OCI-LY1 (cell line): ENCODE measurements around the gene OR4D2.

ENCODE experiments used
- EZH2 ChIP-seq: fragments of 200-600 bp; sonication (generic), shearing (Covaris generic); IDR thresholded peaks from 2 replicates; pipeline ENCODE4 v1.8.0; 2017; ENCODE audit warnings: borderline replicate concordance, mixed run types, mild to moderate bottlenecking, antibody characterized with exemption, low read length, moderate library complexity, mixed read lengths
- TF ChIP-seq, protein P1 (sequence below): fragments of 200-600 bp; sonication (generic), shearing (Covaris generic); IDR thresholded peaks from 2 replicates; pipeline ENCODE4 v1.5.1; 2017; ENCODE audit warnings: mild to moderate bottlenecking, antibody characterized with exemption, low read length, moderate library complexity, mixed read lengths

DNA sequence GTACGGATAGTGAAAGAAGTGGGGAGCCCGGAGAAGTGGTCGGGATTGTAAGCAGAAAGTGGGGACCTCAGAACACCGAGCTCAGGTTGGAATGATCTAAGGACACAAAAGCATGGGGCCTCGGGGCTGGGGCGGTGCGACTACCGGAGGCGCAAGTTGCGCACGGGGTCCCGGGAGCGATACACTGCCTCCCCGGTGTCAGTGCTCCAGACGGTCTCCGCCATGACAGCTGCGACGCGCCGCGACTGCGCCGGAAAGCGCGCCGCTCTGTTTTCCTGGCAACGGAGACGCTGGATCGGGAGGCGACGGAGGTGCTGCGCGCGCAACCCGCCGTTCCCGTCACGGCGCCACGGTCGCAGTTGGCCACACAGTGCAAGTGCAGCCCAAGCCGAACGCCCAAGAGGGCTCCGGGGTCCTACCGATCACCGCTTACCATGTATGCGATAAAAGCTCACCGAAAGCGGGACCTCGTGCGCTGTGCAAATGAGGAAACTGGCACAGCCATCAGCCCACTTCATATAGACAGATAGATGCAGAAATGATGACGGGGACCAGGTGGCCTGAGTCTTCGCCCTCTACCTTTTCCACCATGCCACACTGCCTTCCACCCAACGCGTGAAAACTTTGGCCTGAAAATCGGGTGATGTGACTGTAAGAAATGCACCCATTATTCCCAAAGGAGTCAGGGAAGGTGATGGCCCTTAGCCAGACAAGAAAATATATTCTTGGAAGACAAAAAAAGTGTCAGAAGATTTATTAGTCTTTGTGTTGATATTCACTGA lies 52.4 kb downstream of the OR4D2 start, which contains the start of gene MKS1:
- TF ChIP-seq, protein P1, sequence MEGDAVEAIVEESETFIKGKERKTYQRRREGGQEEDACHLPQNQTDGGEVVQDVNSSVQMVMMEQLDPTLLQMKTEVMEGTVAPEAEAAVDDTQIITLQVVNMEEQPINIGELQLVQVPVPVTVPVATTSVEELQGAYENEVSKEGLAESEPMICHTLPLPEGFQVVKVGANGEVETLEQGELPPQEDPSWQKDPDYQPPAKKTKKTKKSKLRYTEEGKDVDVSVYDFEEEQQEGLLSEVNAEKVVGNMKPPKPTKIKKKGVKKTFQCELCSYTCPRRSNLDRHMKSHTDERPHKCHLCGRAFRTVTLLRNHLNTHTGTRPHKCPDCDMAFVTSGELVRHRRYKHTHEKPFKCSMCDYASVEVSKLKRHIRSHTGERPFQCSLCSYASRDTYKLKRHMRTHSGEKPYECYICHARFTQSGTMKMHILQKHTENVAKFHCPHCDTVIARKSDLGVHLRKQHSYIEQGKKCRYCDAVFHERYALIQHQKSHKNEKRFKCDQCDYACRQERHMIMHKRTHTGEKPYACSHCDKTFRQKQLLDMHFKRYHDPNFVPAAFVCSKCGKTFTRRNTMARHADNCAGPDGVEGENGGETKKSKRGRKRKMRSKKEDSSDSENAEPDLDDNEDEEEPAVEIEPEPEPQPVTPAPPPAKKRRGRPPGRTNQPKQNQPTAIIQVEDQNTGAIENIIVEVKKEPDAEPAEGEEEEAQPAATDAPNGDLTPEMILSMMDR: peak; percentile 46
- no peak for TF ChIP-seq EZH2
